SK-N-MC (cell line): ENCODE measurements around the gene NCOA1.

Experiments used
- EZH2 ChIP-seq: fragments of 200-600 bp; sonication (generic); IDR thresholded peaks from one replicate; pipeline ENCODE4 v1.6.1; 2017; ENCODE audit warnings: antibody characterized with exemption
- POLR2AphosphoS5 ChIP-seq: IDR thresholded peaks from 2 replicates; pipeline ENCODE4 v1.6.1; 2012; ENCODE audit warnings: mild to moderate bottlenecking, low read depth, low read length, borderline replicate concordance

DNA sequence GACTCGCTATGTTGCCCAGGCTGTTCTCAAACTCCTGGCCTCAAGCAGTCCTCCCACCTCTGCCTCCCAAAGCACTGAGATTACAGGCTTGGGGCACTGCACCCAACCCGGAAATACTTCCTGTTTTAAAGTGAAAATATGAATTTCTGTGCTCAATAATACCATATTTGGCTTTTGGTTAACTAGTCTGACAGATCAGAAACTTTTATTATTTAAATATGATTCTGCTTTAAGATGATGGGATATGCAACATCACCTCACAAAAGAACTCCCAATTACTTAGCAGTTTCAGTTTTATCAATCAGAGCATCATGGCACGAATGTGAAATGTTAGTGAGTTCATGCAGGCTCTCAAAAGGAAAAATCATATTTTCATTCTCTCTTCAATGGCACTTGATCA is 181.5 kb downstream of the NCOA1 start:
- TF ChIP-seq EZH2 (no peak), POLR2AphosphoS5 (no peak)
